KMS-11 (cell line): Measurements from ENCODE around the gene OR8J1.
"Not testable (repeated sequence)": the region's sequence is repeated elsewhere in the genome, so short reads cannot be mapped to it uniquely, and the experiment has no call there.

Experiments
- H2AFZ ChIP-seq: fragments of 200-600 bp; sonication (generic); 2 replicates; pipeline ENCODE4 v1.6.1; 2016; ENCODE audit warnings: antibody characterized with exemption, mixed run types, low read depth
- H3K27ac ChIP-seq: fragments of 200-600 bp; sonication (generic); 2 replicates; pipeline ENCODE4 v1.6.1; 2016; ENCODE audit warnings: mild to moderate bottlenecking, mixed run types
- H3K27me3 ChIP-seq: fragments of 200-600 bp; sonication (generic); 2 replicates; pipeline ENCODE4 v1.6.1; 2017; ENCODE audit warnings: mild to moderate bottlenecking, low read depth, mixed run types, moderate library complexity; ENCODE audit not compliant: insufficient read depth
- H3K36me3 ChIP-seq: fragments of 200-600 bp; sonication (generic); 2 replicates; pipeline ENCODE4 v1.6.1; 2017; ENCODE audit warnings: mild to moderate bottlenecking, mixed run types; ENCODE audit not compliant: insufficient read depth
- H3K4me1 ChIP-seq: fragments of 200-600 bp; sonication (generic); 2 replicates; pipeline ENCODE4 v1.6.1; 2016; ENCODE audit warnings: mild to moderate bottlenecking, low read depth, mixed run types; ENCODE audit not compliant: poor library complexity, severe bottlenecking
- H3K4me2 ChIP-seq: fragments of 200-600 bp; sonication (generic); 2 replicates; pipeline ENCODE4 v1.7.0; 2016; ENCODE audit warnings: mild to moderate bottlenecking, mixed run types
- H3K4me3 ChIP-seq: fragments of 200-600 bp; sonication (generic); IDR thresholded peaks from 2 replicates; pipeline ENCODE4 v1.6.1; 2017; ENCODE audit warnings: low read depth, low read length, mixed read lengths; ENCODE audit not compliant: insufficient read depth
- H3K79me2 ChIP-seq: fragments of 200-600 bp; sonication (generic); 2 replicates; pipeline ENCODE4 v1.6.1; 2016; ENCODE audit warnings: low read depth, mixed run types; ENCODE audit not compliant: insufficient read depth
- H3K9ac ChIP-seq: fragments of 200-600 bp; sonication (generic); 2 replicates; pipeline ENCODE4 v1.6.1; 2016; ENCODE audit warnings: mild to moderate bottlenecking, mixed run types
- H4K20me1 ChIP-seq: fragments of 200-600 bp; sonication (generic); 2 replicates; pipeline ENCODE4 v1.6.1; 2016; ENCODE audit warnings: mild to moderate bottlenecking, mixed run types; ENCODE audit not compliant: insufficient read depth
- CTCF ChIP-seq: fragments of 200-600 bp; sonication (generic); conservative IDR thresholded peaks from 2 replicates; pipeline ENCODE4 v1.6.1; 2017; ENCODE audit warnings: low read depth, mild to moderate bottlenecking, antibody characterized with exemption, low read length, moderate library complexity, mixed read lengths

OR8J1 gene

GRCh38 chr11:56380120-56380519, 26.0 kb downstream of the OR8J1 start:
- H3K36me3 ChIP-seq: no peaks in the 10 kb centered on the region
- no peak overlapping the region for H3K9ac ChIP-seq
- TF ChIP-seq CTCF: no peak
- H2AFZ ChIP-seq: no peak overlapping the region
- no peaks in the 10 kb centered on the region for H4K20me1 ChIP-seq
- no peak overlapping the region for H3K27ac ChIP-seq
- no peaks in the 10 kb centered on the region for H3K79me2 ChIP-seq
- no peak overlapping the region for H3K4me3 ChIP-seq
- no peaks in the 10 kb centered on the region for H3K27me3 ChIP-seq
- H3K4me2 ChIP-seq: no peak overlapping the region
- H3K4me1 ChIP-seq: no peaks in the 10 kb centered on the region

GRCh38 chr11:56394381-56394780, 40.3 kb downstream of the OR8J1 start:
- Histone ChIP-seq H3K4me1 (no peaks in the 10 kb centered on the region), H3K4me2 (no peak overlapping the region), H3K27me3 (no peaks in the 10 kb centered on the region), H3K4me3 (no peak overlapping the region), H3K36me3 (no peaks in the 10 kb centered on the region), H3K9ac (no peak overlapping the region), H3K27ac (no peak overlapping the region), H4K20me1 (no peaks in the 10 kb centered on the region), H3K79me2 (no peaks in the 10 kb centered on the region), H2AFZ (no peak overlapping the region)
- TF ChIP-seq CTCF: no peak

- Histone ChIP-seq H3K4me1 (no peaks in the 10 kb centered on the region), H3K36me3 (no peaks in the 10 kb centered on the region), H3K27me3 (no peaks in the 10 kb centered on the region), H4K20me1 (no peaks in the 10 kb centered on the region), H3K9ac (no peak overlapping the region), H3K4me3 (no peak overlapping the region), H3K79me2 (no peaks in the 10 kb centered on the region), H3K4me2 (no peak overlapping the region), H2AFZ (no peak overlapping the region), H3K27ac (no peak overlapping the region)
- TF ChIP-seq CTCF: no peak
Observed at GRCh38 chr11:56396047-56396446, 42.0 kb downstream of the OR8J1 start.

- not testable (repeated sequence) for H3K4me2 ChIP-seq, H3K4me1 ChIP-seq, H3K4me3 ChIP-seq, H3K36me3 ChIP-seq, H3K9ac ChIP-seq, H3K27me3 ChIP-seq, H4K20me1 ChIP-seq, H2AFZ ChIP-seq, H3K27ac ChIP-seq, H3K79me2 ChIP-seq
Observed at GRCh38 chr11:56401858-56402461, 47.9 kb downstream of the OR8J1 start.

- no peak overlapping the region for H3K4me2 ChIP-seq
- no peak overlapping the region for H2AFZ ChIP-seq
- H3K27me3 ChIP-seq: no peaks in the 10 kb centered on the region
- H3K4me3 ChIP-seq: no peak overlapping the region
- no peak overlapping the region for H3K9ac ChIP-seq
- no peaks in the 10 kb centered on the region for H3K36me3 ChIP-seq
- no peaks in the 10 kb centered on the region for H3K79me2 ChIP-seq
- no peaks in the 10 kb centered on the region for H3K4me1 ChIP-seq
- no peak for TF ChIP-seq CTCF
- no peak overlapping the region for H3K27ac ChIP-seq
- no peaks in the 10 kb centered on the region for H4K20me1 ChIP-seq
Observed at GRCh38 chr11:56404393-56404792, 50.3 kb downstream of the OR8J1 start.
